ENCODE measurements around the gene PF4V1. TPM values are rescaled to one million over a fixed set of nuclear protein-coding genes. Genes with fewer than 3 reads are reported as not detected.

PF4V1 gene
- total and polyA plus RNA-seq, 9 of the 15 experiments (the other 6 are each of a cell fraction or from before 2014, with no cell fraction given) = not detected

- TF ChIP-seq, protein P1, sequence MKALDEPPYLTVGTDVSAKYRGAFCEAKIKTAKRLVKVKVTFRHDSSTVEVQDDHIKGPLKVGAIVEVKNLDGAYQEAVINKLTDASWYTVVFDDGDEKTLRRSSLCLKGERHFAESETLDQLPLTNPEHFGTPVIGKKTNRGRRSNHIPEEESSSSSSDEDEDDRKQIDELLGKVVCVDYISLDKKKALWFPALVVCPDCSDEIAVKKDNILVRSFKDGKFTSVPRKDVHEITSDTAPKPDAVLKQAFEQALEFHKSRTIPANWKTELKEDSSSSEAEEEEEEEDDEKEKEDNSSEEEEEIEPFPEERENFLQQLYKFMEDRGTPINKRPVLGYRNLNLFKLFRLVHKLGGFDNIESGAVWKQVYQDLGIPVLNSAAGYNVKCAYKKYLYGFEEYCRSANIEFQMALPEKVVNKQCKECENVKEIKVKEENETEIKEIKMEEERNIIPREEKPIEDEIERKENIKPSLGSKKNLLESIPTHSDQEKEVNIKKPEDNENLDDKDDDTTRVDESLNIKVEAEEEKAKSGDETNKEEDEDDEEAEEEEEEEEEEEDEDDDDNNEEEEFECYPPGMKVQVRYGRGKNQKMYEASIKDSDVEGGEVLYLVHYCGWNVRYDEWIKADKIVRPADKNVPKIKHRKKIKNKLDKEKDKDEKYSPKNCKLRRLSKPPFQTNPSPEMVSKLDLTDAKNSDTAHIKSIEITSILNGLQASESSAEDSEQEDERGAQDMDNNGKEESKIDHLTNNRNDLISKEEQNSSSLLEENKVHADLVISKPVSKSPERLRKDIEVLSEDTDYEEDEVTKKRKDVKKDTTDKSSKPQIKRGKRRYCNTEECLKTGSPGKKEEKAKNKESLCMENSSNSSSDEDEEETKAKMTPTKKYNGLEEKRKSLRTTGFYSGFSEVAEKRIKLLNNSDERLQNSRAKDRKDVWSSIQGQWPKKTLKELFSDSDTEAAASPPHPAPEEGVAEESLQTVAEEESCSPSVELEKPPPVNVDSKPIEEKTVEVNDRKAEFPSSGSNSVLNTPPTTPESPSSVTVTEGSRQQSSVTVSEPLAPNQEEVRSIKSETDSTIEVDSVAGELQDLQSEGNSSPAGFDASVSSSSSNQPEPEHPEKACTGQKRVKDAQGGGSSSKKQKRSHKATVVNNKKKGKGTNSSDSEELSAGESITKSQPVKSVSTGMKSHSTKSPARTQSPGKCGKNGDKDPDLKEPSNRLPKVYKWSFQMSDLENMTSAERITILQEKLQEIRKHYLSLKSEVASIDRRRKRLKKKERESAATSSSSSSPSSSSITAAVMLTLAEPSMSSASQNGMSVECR (CRISPR knock-in tag; IDR thresholded peaks at IDR 0.05) = 0 out of 2 replicates have a peak, but pooled peaks have one; percentile 8
- no peak for TF ChIP-seq E2F3 (CRISPR knock-in tag; IDR thresholded peaks at IDR 0.05)
- no peak for TF ChIP-seq CBFA2T3 (IDR thresholded peaks at IDR 0.05)
- TF ChIP-seq U2AF2 (optimal IDR thresholded peaks at IDR 0.05; ENCODE audit: low read depth, low read length) = no peak
- TF ChIP-seq NUFIP1 (IDR thresholded peaks at IDR 0.05; ENCODE audit: partially characterized antibody) = no peak
- no peak for TF ChIP-seq LARP7 (IDR thresholded peaks at IDR 0.05)
- no peak for TF ChIP-seq MTA1 (IDR thresholded peaks at IDR 0.05; ENCODE audit: borderline replicate concordance)
- no peak for TF ChIP-seq MAZ (CRISPR knock-in tag; conservative IDR thresholded peaks at IDR 0.05 in 1 of 2, IDR thresholded peaks at IDR 0.05 in 1 of 2)
- no peak for TF ChIP-seq TSHZ1 (CRISPR knock-in tag; IDR thresholded peaks at IDR 0.05)
- no peak for TF ChIP-seq NCOA2 (IDR thresholded peaks at IDR 0.05; ENCODE audit: partially characterized antibody in 2 of 2)
- TF ChIP-seq ZNF407 (IDR thresholded peaks at IDR 0.05; ENCODE audit: low read depth) = no peak
Observed at GRCh38 chr4:73868206-73869129, 15.4 kb downstream of the PF4V1 start (continued).
